Measurements from ENCODE around the gene FCHSD2. TPM values are rescaled to one million over a fixed set of nuclear protein-coding genes. Genes with fewer than 3 reads are reported as not detected.
A peak's percentile ranks its signal among the peaks of the same experiment; 100 is the strongest.

The FCHSD2 gene
- total and polyA plus RNA-seq, 2 of the 13 experiments (the other 11 are each of a cell fraction or from before 2014, with no cell fraction given) = 20.5 to 24.8 TPM

DNA sequence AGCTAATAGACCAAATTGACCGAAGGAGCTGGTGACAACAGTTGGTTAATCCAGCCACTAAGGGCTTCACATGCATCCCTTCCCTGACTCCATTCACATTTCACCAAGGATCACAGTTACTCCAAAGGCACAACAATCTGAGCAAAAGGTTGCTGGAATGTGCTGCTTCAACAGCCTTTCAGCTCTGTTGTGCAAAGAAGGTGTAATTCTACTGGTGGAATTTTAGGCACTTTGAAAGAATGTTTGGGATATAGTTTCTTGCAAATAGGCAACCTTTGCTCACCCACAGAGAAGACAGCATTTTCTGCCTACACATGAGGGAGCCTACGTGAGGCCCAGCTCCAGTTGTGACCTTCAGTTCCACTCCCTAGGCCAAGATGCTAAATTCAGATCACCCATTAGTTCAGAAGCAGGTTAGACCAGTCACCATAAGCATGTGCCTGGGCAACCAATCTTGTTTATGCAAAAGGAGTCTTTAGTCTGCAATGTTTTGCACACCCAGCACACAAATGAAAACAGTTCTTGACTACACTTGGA, 21.6 kb upstream of the FCHSD2 start (continued):
- TF ChIP-seq, protein P1, sequence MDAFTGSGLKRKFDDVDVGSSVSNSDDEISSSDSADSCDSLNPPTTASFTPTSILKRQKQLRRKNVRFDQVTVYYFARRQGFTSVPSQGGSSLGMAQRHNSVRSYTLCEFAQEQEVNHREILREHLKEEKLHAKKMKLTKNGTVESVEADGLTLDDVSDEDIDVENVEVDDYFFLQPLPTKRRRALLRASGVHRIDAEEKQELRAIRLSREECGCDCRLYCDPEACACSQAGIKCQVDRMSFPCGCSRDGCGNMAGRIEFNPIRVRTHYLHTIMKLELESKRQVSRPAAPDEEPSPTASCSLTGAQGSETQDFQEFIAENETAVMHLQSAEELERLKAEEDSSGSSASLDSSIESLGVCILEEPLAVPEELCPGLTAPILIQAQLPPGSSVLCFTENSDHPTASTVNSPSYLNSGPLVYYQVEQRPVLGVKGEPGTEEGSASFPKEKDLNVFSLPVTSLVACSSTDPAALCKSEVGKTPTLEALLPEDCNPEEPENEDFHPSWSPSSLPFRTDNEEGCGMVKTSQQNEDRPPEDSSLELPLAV (CRISPR knock-in tag; conservative IDR thresholded peaks at IDR 0.05; ENCODE audit: low read depth) = no peak
- no peak for TF ChIP-seq ZNF558 (CRISPR knock-in tag; IDR thresholded peaks at IDR 0.05; ENCODE audit: borderline replicate concordance)
- peak; percentile 47 for TF ChIP-seq ZFX (CRISPR knock-in tag; IDR thresholded peaks at IDR 0.05; ENCODE audit: low read depth)
- TF ChIP-seq, protein P2, sequence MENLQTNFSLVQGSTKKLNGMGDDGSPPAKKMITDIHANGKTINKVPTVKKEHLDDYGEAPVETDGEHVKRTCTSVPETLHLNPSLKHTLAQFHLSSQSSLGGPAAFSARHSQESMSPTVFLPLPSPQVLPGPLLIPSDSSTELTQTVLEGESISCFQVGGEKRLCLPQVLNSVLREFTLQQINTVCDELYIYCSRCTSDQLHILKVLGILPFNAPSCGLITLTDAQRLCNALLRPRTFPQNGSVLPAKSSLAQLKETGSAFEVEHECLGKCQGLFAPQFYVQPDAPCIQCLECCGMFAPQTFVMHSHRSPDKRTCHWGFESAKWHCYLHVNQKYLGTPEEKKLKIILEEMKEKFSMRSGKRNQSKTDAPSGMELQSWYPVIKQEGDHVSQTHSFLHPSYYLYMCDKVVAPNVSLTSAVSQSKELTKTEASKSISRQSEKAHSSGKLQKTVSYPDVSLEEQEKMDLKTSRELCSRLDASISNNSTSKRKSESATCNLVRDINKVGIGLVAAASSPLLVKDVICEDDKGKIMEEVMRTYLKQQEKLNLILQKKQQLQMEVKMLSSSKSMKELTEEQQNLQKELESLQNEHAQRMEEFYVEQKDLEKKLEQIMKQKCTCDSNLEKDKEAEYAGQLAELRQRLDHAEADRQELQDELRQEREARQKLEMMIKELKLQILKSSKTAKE (CRISPR knock-in tag; IDR thresholded peaks at IDR 0.05; ENCODE audit: borderline replicate concordance) = no peak
- no peak for TF ChIP-seq LCORL (IDR thresholded peaks at IDR 0.05)
- TF ChIP-seq LCORL (CRISPR knock-in tag; IDR thresholded peaks at IDR 0.05) = peak; percentile 67
- TF ChIP-seq ETV5 (CRISPR knock-in tag; IDR thresholded peaks at IDR 0.05; ENCODE audit: borderline replicate concordance) = peak; percentile 16; the same call in 1 of the 2 replicates
- no peak for TF ChIP-seq ZKSCAN5 (CRISPR knock-in tag; IDR thresholded peaks at IDR 0.05)
- TF ChIP-seq NFKB2 (CRISPR knock-in tag; IDR thresholded peaks at IDR 0.05; ENCODE audit: borderline replicate concordance) = no peak
- TF ChIP-seq EHMT2 (IDR thresholded peaks at IDR 0.05; ENCODE audit: borderline replicate concordance, low read depth, low read length) = no peak
- 0 out of 2 replicates have a peak, but pooled peaks have one; percentile 5 for TF ChIP-seq ZNF644 (CRISPR knock-in tag; IDR thresholded peaks at IDR 0.05; ENCODE audit: low read depth)
- peak; percentile 19; the same call in 1 of the 2 replicates for TF ChIP-seq NCOA2 (CRISPR knock-in tag; IDR thresholded peaks at IDR 0.05)
- peak; percentile 32; the same call in 1 of the 2 replicates for TF ChIP-seq ZNF292 (CRISPR knock-in tag; IDR thresholded peaks at IDR 0.05; ENCODE audit: borderline replicate concordance, low read depth)
- no peak for TF ChIP-seq TP53 (CRISPR knock-in tag; conservative IDR thresholded peaks at IDR 0.05)
- no peak for TF ChIP-seq ATF1 (CRISPR knock-in tag; IDR thresholded peaks at IDR 0.05)
- TF ChIP-seq SAP130 (CRISPR knock-in tag; IDR thresholded peaks at IDR 0.05; ENCODE audit: low read depth) = no peak
- no peak for TF ChIP-seq ESRRA (CRISPR knock-in tag; IDR thresholded peaks at IDR 0.05; ENCODE audit: low read depth)
